Stimulated activated CD8-positive, alpha-beta memory T cell treated with anti-CD3 and anti-CD28 coated beads, Interleukin-2, amount 100 ng/mL, for 48 hours (primary cell): Measurements from ENCODE around the gene TOX3.

ENCODE experiments used
- DNase-seq, 2 donors: peaks; one replicate each; pipeline ENCODE4 v3.0.0-alpha.2; 2020; ENCODE audit warnings: low read depth in 2 of 2

Gene TOX3

DNA sequence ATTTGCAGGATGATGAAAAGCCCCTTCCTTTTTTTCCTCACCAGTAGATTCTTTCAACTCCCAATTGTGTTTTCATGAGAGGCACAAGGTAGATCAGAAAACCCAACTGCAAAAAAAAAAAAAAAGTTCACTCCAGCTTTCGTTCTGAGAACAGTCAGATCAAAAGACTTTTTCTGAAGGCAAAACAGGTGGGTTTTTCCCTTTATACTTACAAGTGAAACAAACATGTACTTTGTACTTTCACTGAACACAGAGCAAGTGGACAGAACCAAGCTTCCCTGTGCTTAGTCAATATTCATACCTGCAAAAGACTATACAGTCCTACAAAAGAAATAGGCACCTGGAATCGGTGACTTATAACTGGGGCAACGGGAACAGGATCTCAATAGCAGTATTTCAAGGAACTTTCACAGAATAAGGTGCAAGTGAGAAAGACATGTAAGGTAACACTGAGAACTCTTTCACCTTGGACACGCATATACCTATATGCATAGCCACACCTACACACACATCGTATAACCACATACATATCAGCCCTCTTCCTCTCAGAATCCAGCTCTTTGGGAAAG is 54.1 kb downstream of the TOX3 start:
- no peak for DNase-seq

DNA sequence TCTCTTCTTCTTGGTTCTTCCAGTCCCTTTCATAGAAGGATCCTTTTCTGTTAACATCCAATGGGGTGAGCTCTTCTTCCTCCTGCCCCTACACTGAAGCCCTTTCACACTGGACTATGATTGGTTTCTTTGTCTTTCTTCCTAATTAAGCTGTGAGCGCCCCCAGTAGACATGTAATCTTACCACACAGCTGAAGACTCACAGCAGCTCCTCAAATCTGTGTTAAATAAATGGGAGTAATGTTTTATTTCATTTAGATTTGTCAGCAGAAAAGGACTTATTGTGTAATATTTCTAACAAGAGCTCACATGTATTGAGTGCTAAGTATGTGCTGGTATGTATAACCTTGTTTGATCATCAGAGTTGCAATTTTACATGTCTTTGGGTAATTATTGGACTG is 55.7 kb downstream of the TOX3 start:
- DNase-seq: no peak

DNA sequence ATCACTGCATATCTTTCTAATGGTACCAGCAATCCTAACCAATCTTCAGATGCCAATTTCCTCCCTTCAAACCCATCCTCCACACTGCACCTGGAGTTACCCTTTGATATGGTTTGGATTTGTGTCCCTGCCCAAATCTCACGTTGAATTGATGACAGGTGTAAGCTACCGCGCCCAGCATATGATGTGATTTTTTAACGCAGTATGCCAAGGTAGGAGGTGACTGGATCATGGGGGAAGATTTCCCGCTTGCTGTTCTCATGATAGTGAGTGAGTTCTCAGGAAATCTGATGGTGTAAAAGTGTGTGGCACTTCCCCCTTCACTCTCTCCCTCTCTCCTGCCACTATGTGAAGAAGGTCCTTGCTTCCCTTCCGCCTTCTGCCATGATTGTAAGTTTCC is 57.0 kb downstream of the TOX3 start:
- DNase-seq: no peak

DNA sequence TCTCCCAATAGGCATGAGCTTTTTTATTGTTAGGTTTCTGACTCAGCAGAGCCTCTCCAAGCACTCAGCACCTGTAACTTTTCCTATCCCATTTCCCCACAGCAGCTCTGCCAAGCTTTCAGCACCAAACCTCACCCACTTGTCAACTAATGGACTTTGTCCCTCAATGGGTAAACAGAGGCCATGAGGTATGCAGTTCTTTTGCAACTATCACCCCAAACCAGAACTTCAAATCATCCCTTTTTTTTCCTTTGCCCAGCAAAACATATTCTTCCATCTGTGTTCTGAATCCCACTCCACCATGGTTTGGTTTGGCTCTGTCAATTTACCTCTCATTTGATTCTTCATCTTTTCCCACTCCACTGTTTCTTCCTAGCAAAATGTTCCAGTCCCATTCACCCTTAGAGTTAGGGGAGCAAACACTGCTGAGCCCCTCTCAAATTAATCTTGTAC is 58.1 kb downstream of the TOX3 start:
- no peak for DNase-seq

DNA sequence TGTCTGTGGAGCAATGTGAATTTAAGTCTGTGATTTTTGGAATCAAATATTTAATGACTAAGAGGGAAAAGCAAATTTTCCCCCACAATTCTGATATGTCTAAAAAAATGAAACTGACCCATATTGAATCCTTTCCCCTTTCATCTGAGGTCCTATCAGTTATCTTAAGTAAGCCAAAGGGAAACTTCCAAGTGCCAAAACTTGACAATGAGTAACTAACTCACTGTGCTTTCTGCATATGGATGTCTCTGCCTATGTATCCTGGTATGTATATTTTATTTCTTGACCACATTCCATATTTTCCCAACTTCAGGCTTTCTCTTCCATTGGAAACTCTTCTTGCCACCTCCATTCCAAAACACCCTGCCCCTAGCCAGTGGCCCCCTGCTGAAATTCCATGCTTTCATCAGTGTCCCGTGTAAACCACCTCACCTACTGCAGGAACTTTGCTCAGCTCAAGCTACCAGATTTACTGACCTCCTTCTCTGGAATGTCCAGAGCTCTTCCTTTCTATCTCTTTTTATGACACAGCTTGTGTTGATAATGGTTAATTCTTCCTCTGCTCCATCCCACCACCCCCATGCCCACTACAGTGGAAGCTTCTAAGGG is 59.0 kb downstream of the TOX3 start:
- no peak for DNase-seq

DNA sequence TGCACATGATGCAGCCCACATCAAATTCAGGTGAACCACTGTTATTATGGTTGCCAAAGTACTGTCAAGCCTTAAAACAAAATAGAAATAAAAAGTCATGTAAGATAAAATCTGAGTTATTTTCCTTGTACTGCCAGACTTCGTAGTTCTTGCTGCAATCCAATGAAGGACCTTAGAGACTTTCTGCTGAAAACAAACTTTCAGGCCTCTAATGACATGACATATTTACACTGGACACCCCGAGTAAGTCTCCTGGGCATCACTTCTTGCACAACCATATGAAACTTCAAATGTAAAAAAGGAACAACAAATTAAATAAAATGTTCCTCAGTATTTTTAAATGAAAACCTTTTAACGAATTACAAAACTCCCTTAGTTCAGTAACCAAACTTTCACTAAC is 66.7 kb downstream of the TOX3 start:
- no peak for DNase-seq

DNA sequence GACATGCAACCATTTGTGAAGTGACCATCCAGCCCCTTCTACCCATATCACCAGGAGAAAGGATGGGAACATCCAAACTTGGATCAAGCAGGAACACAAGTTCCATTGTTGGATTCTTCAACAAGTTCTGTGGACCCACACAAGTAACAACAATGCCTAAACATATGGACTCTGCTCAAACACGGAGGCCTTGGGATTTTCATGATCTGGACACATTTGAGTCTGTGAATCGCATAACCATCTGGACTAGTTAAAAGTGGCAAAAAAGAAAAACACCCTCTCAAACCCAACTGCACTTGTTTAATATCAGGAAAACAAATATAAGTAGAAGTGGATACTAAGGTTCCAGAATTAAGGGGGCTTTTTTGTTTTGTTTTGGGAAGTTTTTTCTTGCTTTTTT is 70.8 kb downstream of the TOX3 start:
- no peak for DNase-seq

DNA sequence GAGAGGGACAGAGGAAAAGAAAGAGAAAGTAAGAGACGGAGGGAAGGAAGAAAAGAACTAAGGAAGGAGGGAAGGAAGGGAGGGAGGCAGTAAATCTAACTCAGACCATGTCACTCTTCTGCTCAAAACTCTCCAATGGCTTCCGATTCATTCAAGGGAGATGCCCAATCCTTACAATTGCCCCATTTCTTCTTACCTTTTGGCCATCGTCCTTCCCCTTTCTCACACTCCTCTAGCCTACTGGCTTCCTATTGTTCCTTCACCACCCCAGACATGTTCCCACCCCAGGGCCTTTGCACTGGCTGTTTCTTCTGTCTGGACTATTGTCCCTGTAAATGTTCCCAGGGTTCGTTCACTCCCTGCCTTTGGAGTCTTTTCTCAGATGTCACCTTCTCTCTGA is 72.3 kb downstream of the TOX3 start:
- DNase-seq: no peak

DNA sequence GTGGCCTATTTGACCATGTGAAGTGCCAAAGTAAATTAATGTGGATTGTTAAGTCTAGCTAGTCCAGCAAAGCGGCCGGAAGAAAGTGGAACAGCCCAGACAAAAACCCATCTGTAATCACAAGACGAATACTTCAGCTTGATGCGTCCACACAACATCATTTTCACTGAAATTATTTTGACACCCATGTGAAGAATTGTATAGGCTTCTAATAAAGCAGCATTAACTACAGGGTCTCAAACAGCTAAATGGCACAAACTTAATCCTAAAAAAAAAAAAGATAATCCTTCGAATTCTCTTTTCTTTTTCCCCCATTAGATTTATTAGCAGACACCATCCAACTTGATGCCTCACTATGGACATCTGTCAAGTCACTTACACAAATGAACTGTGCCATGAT is 73.8 kb downstream of the TOX3 start:
- no peak for DNase-seq

DNA sequence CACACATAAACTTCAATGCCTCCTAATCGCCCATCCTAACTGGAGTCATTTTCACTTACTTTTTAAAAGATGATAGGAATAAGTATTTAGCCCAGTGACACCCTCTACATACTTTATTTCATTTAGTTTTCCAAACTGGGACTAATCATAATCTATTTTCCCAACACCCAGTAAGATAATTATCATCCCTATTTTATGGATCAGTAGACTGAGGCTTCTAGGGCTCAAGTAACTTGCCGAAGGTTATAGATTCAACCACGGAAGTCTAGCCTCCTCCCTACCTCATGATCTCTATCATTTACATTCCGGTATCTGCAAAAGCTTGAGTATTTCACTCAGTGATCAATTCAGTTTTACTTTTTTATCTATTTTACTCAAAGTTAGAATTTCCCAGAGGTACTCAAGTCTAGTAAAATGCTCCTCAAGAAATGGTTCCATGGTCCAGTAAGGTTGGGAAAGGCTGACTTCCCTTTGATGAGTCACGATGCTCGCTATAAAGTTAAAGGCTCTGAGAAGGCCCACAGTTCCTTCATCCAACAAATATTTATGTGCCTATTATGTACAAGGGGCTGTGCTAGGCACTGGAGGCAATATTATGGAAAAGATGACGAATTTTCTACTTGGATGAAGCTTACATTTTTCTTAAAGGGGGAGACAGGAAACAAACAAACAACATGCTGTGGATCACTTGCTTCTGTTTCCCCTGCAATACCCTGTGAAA is 75.1 kb downstream of the TOX3 start:
- DNase-seq: no peak

DNA sequence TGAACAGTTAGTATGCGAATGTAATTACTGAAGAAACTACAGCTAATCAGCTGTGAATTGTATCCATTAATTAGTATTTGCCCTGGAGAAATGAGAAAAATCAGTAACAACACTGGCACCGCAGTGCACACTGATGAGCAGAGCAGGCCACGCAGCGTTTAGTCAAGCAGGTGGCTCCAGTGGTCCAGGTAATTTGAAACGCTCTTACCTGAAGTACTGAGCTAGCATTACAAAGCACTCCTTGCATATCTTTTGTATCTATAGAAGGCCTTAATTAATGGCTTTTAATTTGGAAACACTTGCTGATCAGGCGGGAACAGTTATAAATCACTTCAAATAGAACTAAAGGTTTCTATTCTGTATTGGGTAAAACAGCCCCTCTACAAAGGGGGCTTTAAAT is 76.4 kb downstream of the TOX3 start:
- DNase-seq: no peak

DNA sequence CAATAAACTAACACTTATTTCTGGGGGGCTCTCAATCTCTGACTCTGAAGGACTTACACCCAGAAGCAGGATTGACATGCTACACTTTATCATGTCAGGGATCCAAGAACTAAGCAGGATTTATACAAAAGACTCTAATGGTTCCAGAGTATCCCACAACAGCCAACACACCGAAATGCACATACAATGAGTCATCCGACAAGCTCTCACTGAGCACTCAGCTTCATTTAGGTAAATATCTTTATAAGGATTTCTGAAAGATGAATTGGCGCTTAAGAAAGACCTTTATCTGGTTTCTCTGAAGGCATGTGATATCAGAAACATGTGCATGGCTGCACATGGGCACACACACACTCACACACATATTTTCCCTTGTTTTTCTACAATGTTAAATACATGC is 77.2 kb downstream of the TOX3 start:
- DNase-seq: no peak

DNA sequence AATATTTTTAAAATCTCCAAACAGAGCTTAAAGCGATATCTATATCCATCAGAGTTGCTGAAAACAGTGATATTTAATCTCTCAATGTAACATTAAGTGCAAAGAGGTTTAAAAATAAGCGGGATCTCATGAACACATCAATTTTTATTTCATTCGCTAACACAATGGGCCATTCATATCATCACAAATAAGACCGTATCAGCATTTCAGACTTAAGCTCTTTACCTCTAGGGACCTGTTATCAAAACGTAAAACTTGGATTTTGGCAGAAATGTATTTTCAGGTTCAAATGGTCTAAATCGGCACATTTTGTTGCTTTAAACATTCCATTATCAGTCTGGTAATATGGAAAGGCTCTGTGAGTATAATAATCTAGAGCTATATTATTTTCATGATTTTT is 77.9 kb downstream of the TOX3 start:
- DNase-seq: no peak

DNA sequence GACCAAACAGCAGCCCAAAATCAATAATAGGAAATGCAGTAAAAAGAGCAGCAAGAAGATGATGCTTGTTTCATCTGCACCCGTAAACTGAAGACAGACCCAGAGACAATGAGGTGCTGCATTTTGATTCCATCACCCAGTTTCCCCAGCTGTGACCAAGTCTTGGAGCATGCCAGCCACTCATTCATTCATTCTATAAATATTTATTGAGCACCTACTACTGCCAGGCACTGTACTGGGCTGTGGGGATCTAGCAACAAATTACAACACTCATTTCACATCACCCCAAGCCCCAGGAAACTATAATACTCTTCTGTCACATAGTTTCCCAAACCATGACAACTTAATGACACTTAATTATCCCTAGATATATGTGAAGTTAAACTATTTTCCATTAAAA is 79.2 kb downstream of the TOX3 start:
- no peak for DNase-seq

DNA sequence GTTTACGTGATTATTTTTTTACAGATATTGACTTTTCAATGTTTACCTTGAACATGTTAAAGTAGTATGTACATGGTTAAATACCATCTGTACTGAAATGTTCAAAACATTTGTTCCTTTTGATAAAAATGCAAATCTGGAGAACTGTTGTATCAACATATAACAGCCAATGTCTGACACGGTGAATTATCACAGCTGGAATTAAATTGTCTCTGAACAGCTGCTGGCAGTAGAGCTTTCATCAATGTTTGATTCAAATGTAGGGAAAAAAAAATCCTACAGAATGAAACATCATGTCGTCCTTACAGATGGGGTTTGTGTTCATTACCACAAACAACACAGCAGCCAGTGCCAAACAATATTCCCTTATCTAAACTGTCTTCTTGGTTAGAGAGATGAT is 79.9 kb downstream of the TOX3 start:
- no peak for DNase-seq

DNA sequence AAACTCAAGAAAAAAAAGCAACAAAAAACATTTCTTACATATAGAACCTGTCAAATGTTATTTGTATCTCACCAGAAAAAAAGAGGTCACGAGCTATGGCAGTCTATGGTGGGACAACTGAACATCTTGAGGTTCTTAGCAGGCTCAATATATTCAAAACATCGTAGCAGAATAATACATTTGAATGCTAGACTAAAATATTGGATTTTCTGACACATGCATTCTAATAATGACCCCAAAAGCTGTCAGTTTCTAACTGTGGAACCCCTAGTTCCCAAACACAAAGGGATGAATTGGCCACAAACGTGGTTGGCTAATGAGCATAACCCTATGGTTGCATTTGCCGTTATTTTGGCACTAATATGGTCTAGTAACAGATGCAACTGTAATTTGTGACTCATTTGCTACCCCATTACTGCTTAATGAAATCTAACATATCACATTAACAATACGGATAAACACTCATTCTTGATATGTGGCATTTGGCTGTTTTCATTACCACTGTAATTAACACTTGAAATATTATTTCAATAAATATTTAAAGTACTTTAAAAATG is 81.2 kb downstream of the TOX3 start:
- no peak for DNase-seq

DNA sequence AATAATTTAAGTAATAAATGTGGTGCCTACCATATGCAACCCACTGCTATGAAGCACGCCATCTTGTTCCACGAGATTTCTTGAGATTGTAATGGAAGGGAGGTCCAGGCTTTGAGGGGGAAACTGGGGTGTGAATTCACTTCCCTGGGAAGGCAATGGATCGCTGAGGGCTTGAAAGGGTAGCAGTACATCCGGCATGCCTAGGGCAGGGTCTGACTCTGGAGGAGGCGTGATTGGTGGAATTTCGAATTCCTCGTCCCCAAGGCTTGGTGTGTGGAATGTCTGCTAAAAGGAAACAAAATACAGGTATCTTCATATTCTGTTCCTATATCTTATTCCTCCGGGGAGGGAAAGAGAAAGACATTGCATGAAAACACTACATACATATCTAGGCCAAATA is 83.0 kb downstream of the TOX3 start:
- no peak for DNase-seq

DNA sequence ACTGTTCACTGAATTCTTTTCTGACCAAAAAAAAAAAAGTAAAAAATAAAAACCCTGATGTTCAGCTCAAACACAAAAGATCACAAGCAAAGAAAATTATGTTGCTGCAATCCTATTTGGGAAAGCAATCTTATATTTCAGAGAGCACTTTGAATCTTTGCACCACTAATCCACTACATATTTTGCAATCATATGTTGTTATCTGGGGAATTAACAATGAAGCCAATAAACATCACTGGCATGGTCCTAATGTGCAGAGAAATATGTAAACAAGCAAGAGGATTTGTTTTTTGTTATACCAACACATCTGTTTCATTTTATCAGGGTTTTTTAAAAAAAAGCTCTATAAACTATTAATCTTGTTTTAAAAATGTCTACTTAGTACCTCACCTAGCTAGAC is 84.1 kb downstream of the TOX3 start:
- DNase-seq: no peak

DNA sequence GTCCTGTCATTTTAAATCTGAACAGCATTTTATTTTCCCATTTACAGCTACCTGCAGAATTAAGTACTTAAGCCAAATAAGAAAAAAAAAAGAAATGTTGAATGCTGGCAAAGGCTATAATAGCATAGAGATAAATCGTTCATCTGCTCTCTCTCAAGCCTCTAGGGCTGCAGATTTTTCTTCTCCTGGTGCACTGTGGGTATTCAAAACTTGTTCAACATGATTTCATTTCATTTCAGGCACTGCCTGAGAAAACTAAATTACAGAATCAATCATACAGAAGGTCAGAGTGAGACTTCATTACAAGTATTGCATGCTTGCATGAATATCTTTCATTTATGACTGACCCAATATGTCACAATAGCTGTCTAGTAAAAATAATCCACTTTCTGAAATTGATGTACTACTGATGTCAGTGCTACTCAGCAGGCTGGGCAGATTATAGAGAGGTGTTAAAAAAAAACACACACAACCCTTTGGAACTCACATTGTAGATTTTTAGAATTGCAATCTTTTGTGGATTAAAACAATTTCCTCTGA is 86.2 kb downstream of the TOX3 start:
- DNase-seq: no peak

DNA sequence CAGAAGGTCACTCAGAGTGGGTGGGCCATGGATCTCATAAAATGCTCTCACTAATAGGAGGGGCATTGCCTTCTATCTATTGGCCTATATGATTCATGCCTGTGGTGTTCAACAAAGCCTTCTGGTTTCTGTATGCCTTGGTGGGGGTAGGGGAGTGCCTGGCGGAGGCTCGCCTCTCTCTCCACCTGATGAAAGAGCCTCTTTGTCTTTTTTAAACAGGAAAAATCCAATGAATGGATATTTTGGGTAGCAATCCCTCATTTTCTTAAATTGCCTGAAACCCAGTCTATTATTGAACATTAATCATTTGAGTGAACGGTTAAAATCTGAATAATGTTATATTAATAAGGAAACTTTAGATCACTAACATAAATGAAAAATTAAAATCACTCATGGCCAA is 90.6 kb downstream of the TOX3 start:
- DNase-seq: no peak

DNA sequence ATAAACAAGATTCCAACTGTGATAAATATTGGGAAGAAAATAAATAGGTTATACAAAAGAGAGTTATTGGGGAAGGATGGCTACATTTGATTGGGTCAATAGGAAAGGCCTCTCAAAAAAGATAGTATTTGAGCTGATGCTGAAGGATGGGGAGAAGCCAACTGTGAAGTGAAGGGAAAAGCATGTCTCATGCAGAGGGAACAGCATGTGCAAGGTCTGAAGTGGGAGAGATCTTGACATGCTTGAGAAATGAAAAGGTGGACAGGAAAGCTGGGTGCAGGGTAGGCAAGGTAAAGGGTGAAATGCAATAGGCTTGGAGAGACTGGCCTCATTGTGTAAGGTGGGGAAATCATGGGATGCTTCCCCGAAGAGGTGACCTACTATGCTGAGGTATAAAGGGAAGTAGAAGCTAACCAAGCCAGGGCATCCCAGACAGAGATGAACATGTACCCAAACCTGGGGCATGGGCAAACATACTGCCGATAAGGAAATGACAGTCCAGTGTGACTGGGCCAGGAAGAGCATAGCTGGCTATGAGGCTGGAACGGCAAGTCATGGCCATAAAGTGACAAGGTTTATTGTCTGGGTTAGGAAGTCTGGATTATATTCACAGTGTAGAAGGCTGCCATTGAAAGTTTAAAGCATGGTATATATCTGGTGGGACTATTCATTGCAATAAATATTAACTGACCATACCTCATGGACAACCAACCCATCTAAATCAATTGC is 91.2 kb downstream of the TOX3 start:
- DNase-seq: no peak

DNA sequence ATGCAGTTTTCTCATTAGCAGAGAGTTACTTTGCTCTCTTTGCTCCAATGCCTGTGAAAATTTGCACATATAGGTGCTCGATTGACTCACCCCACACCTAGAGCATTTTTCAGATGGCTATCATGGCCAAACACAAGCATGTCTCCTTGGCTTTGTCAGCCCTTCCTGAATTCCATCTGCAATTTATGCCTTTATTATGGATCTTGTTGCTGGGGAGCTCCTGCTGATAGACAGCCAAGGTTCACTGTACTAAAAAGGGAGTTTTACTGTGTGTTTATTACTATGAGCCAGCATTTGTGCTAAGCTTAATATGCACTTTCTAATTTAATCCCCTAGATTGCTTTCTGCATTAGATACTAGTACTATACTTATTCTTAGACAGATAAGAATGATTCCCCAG is 93.3 kb downstream of the TOX3 start:
- no peak for DNase-seq
